ENCODE results near the gene PRMT9. TPM values are rescaled to one million over a fixed set of nuclear protein-coding genes. Genes with fewer than 3 reads are reported as not detected.

PRMT9 gene
- polyA plus RNA-seq, 1 donor (not counting 4 experiments of a cell fraction or from before 2014, with no cell fraction given), result 10.4 TPM

DNA sequence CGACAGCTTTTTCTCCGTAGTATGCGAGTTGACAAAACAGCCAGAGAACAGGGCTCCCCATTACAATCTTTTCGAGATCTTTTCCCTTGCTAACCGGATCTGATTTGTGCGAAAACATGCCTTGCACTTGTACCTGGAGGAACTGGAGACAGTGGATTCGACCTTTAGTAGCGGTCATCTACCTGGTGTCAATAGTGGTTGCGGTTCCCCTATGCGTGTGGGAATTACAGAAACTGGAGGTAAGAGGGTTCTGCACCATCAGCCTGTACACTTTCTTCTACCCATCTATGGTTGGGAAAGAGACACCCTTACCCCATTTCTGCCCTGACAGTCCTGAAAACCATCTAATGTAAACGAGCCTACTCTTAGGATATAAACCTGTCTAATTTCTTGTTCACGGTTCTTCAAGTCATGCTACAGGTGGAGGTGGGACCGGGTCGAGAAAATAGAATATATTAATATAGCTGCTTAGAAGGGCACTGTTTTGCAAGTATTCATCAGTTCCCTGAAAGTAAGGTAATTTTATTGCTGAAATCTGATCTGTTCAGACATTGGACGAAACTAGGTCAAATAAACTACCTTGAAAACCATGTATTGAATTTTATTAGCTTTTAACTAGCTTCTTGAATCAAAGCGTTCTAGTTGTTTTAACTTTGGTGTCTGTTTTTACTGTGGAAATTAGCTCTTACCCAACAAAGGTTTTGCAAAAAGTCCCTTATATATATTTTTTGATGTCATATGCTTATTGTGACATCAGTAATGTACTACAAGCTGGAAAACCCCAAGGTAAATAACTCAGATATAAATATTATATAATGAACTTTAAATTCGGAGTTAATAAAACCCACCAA, 65.9 kb downstream of the PRMT9 start:
- dilution Hi-C loops (cut with MboI; ENCODE audit: extremely low pct_ligation_motif_present, low sequenced_read_pairs), result no loop called here
- Histone ChIP-seq H3K27ac (ENCODE audit: control insufficient read depth, insufficient read depth, low read length) (peak overlapping the region; percentile 91), H3K27me3 (ENCODE audit: control insufficient read depth, extremely low read depth, insufficient read depth, low read length) (no peaks in the 10 kb centered on the region), H3K4me2 (ENCODE audit: control insufficient read depth, extremely low read depth, insufficient read depth, low read depth, low read length) (peak overlapping the region; percentile 95), H4K20me1 (ENCODE audit: control insufficient read depth, extremely low read depth, insufficient read depth, low read length) (no peaks in the 10 kb centered on the region), H3K9me3 (ENCODE audit: control insufficient read depth, low read depth, low read length) (no peaks in the 10 kb centered on the region), H3K9me1 (ENCODE audit: control insufficient read depth, extremely low read depth, insufficient read depth, low read length) (no peaks in the 10 kb centered on the region), H3K79me2 (ENCODE audit: control insufficient read depth, insufficient read depth, low read length) (peaks cover 38% of the 10 kb centered on the region), H3K9ac (ENCODE audit: control insufficient read depth, extremely low read depth, insufficient read depth, low read length) (peak overlapping the region; percentile 92), H3K4me3 (ENCODE audit: control insufficient read depth in 2 of 3, extremely low read depth in 1 of 3, insufficient read depth in 2 of 3, low read depth in 1 of 3, low read length in 3 of 3) (peak overlapping the region; percentile 85 to 98 (median 85)), H3K36me3 (ENCODE audit: control insufficient read depth in 2 of 2, extremely low read depth in 1 of 2, insufficient read depth in 2 of 2, low read length in 2 of 2) (peaks cover 0 to 2% of the 10 kb centered on the region in 2 experiments), H3K4me1 (ENCODE audit: control insufficient read depth, extremely low read depth, insufficient read depth, low read length) (peaks cover 3% of the 10 kb centered on the region), H2AFZ (ENCODE audit: control insufficient read depth, low read length) (peak overlapping the region; percentile 96)
- no peak for DNase-seq (ENCODE audit: low read depth, low spot score)
- no peak for FAIRE-seq
- TF ChIP-seq, protein P1, sequence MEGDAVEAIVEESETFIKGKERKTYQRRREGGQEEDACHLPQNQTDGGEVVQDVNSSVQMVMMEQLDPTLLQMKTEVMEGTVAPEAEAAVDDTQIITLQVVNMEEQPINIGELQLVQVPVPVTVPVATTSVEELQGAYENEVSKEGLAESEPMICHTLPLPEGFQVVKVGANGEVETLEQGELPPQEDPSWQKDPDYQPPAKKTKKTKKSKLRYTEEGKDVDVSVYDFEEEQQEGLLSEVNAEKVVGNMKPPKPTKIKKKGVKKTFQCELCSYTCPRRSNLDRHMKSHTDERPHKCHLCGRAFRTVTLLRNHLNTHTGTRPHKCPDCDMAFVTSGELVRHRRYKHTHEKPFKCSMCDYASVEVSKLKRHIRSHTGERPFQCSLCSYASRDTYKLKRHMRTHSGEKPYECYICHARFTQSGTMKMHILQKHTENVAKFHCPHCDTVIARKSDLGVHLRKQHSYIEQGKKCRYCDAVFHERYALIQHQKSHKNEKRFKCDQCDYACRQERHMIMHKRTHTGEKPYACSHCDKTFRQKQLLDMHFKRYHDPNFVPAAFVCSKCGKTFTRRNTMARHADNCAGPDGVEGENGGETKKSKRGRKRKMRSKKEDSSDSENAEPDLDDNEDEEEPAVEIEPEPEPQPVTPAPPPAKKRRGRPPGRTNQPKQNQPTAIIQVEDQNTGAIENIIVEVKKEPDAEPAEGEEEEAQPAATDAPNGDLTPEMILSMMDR (optimal IDR thresholded peaks at IDR 0.05 in 1 of 3, IDR thresholded peaks at IDR 0.05 in 1 of 3, conservative IDR thresholded peaks at IDR 0.05 in 1 of 3; ENCODE audit: extremely low read depth in 1 of 3, insufficient read depth in 2 of 3, low read length in 3 of 3), result no peak
- TF ChIP-seq EZH2 (IDR thresholded peaks at IDR 0.05; ENCODE audit: low read length), result no peak

DNA sequence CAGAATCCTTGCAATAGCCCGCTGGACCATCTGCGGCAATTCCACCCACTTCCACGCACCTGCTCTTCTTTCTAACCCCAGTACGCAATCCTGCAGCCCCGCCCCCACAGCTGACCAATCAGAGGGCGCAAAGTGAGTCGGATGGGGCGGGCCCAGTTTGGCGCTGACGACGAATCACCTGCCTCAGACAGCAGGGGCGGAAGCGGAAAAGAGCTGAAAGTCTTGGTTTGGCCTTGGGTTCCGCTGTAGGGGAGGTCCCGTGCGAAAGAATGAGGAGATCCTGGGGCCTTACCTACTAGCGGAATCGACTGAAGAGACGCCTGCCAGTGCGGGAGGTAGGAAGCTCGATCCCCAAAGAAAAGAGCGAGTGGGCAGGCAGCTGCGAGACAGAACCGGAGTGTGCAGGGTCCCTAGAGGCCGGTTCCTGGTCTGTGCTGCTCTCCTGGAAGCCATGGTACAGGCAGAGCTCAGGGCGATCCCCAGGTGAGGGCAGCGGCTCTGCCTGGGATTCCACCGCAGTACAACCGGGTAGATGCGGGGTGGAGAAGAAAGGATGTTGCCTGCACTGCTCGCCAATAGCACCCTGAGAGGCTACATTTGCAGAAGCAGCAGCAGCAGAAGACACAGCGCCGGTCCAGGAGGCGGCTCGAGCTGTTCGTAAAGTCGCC, 66.7 kb downstream of the PRMT9 start, which contains the start of gene TMEM184C:
TSS of gene TMEM184C (plus strand) at position 225 of the 668 bp plus-strand sequence. CDS start 560 bp downstream, outside the sequence.
- Histone ChIP-seq H3K27me3 (ENCODE audit: control insufficient read depth, extremely low read depth, insufficient read depth, low read length) (no peaks in the 10 kb centered on the region), H3K9me3 (ENCODE audit: control insufficient read depth, low read depth, low read length) (no peaks in the 10 kb centered on the region), H3K4me2 (ENCODE audit: control insufficient read depth, extremely low read depth, insufficient read depth, low read depth, low read length) (peak within 1 kb of the TSS; percentile 95), H3K9me1 (ENCODE audit: control insufficient read depth, extremely low read depth, insufficient read depth, low read length) (no peaks in the 10 kb centered on the region), H3K27ac (ENCODE audit: control insufficient read depth, insufficient read depth, low read length) (peak within 1 kb of the TSS; percentile 91), H2AFZ (ENCODE audit: control insufficient read depth, low read length) (peak within 1 kb of the TSS; percentile 96), H3K79me2 (ENCODE audit: control insufficient read depth, insufficient read depth, low read length) (peaks cover 33% of the 10 kb centered on the region), H4K20me1 (ENCODE audit: control insufficient read depth, extremely low read depth, insufficient read depth, low read length) (no peaks in the 10 kb centered on the region), H3K4me3 (ENCODE audit: control insufficient read depth in 2 of 3, extremely low read depth in 1 of 3, insufficient read depth in 2 of 3, low read depth in 1 of 3, low read length in 3 of 3) (peak within 1 kb of the TSS; percentile 85 to 98 (median 85)), H3K9ac (ENCODE audit: control insufficient read depth, extremely low read depth, insufficient read depth, low read length) (peak within 1 kb of the TSS; percentile 92), H3K36me3 (ENCODE audit: control insufficient read depth in 2 of 2, extremely low read depth in 1 of 2, insufficient read depth in 2 of 2, low read length in 2 of 2) (peaks cover 0 to 2% of the 10 kb centered on the region in 2 experiments), H3K4me1 (ENCODE audit: control insufficient read depth, extremely low read depth, insufficient read depth, low read length) (peaks cover 3% of the 10 kb centered on the region)
- FAIRE-seq (peak; percentile 91), DNase-seq (ENCODE audit: low read depth, low spot score) (peak; percentile 68)
- TF ChIP-seq EZH2 (IDR thresholded peaks at IDR 0.05; ENCODE audit: low read length), result no peak
- TF ChIP-seq, protein P1 (optimal IDR thresholded peaks at IDR 0.05 in 1 of 3, IDR thresholded peaks at IDR 0.05 in 1 of 3, conservative IDR thresholded peaks at IDR 0.05 in 1 of 3; ENCODE audit: extremely low read depth in 1 of 3, insufficient read depth in 2 of 3, low read length in 3 of 3), result peak in 2 of 3 experiments; percentile 14 to 29
- dilution Hi-C loops (cut with MboI; ENCODE audit: extremely low pct_ligation_motif_present, low sequenced_read_pairs), result no loop called here

Data from keratinocyte (primary cell).